ENCODE measurements around the gene ZCCHC7. TPM values are rescaled to one million over a fixed set of nuclear protein-coding genes. Genes with fewer than 3 reads are reported as not detected.
A peak's percentile ranks its signal among the peaks of the same experiment; 100 is the strongest.

ZCCHC7 gene
- total and polyA plus RNA-seq, 10 of the 15 experiments (the other 5 are each of a cell fraction or from before 2014, with no cell fraction given) = 42.9 to 178 (median 53.3) TPM

GRCh38 chr9:37378613-37379004 is 258.2 kb downstream of the ZCCHC7 start (continued):
- TF ChIP-seq ZBTB4 (CRISPR knock-in tag; IDR thresholded peaks at IDR 0.05) (0 out of 2 replicates have a peak, but pooled peaks have one; percentile 48), ZNF384 (IDR thresholded peaks at IDR 0.05; ENCODE audit: borderline replicate concordance, low read depth, low read length) (no peak), DPF2 (IDR thresholded peaks at IDR 0.05) (no peak), YBX1 (IDR thresholded peaks at IDR 0.05) (no peak), ETV6 (conservative IDR thresholded peaks at IDR 0.05 in 1 of 2, IDR thresholded peaks at IDR 0.05 in 1 of 2; ENCODE audit: borderline replicate concordance in 1 of 2, low read depth in 1 of 2) (no peak), SMAD1 (IDR thresholded peaks at IDR 0.05; ENCODE audit: low read depth, partially characterized antibody) (no peak), SRF (IDR thresholded peaks at IDR 0.05; ENCODE audit: low read depth in 2 of 2, low read length in 2 of 2) (no peak), NR2F1 (conservative IDR thresholded peaks at IDR 0.05) (no peak), KAT2A (conservative IDR thresholded peaks at IDR 0.05; ENCODE audit: control insufficient read depth, low read depth, low read length) (no peak), MAX (IDR thresholded peaks at IDR 0.05; ENCODE audit: low read depth, low read length) (no peak), KDM1A (IDR thresholded peaks at IDR 0.05; ENCODE audit: borderline replicate concordance) (no peak), RAD21 (IDR thresholded peaks at IDR 0.05; ENCODE audit: insufficient read depth, low read depth, low read length) (no peak), CHD2 (IDR thresholded peaks at IDR 0.05; ENCODE audit: borderline replicate concordance, low read depth, low read length) (peak; percentile 11; the same call in 1 of the 2 replicates), SUPT20H (IDR thresholded peaks at IDR 0.05; ENCODE audit: borderline replicate concordance, control insufficient read depth, low read depth, low read length) (no peak), ZNF592 (IDR thresholded peaks at IDR 0.05) (0 out of 2 replicates have a peak, but pooled peaks have one; percentile 11), GATAD2B (conservative IDR thresholded peaks at IDR 0.05; ENCODE audit: low read depth) (0 out of 2 replicates have a peak, but pooled peaks have one; percentile 44), HDGF (IDR thresholded peaks at IDR 0.05) (peak; percentile 86), RFX5 (IDR thresholded peaks at IDR 0.05; ENCODE audit: low read depth, low read length) (no peak), NBN (IDR thresholded peaks at IDR 0.05) (peak; percentile 46; the same call in 1 of the 2 replicates), ESRRA (IDR thresholded peaks at IDR 0.05; ENCODE audit: low read length) (no peak), FOXK2 (IDR thresholded peaks at IDR 0.05) (no peak), USF2 (IDR thresholded peaks at IDR 0.05; ENCODE audit: borderline replicate concordance, low read depth, low read length) (no peak)

All from GM12878 (cell line).